Measurements from ENCODE around the gene MTRFR. TPM values are rescaled to one million over a fixed set of nuclear protein-coding genes. Genes with fewer than 3 reads are reported as not detected.

The MTRFR gene
- total RNA-seq, 1 experiment from 2014 or later = 27.7 TPM

GRCh38 chr12:123266679-123267277, 33.5 kb downstream of the MTRFR start:
- in situ Hi-C loops (cut with HindIII; ENCODE audit: low pct_unique_long_range_greater_than_20kb, low sequenced_read_pairs) = no loop called here
- DNase-seq (ENCODE audit: low read depth) = no peak

- DNase-seq (ENCODE audit: low read depth) = no peak
- in situ Hi-C loops (cut with HindIII; ENCODE audit: low pct_unique_long_range_greater_than_20kb, low sequenced_read_pairs) = no loop called here
These were observed 34.2 kb downstream of the MTRFR start for GRCh38 chr12:123267335-123267920.

- in situ Hi-C loops (cut with HindIII; ENCODE audit: low pct_unique_long_range_greater_than_20kb, low sequenced_read_pairs) = no loop called here
- no peak for DNase-seq (ENCODE audit: low read depth)
These were observed 35.0 kb downstream of the MTRFR start for GRCh38 chr12:123267991-123268843.

- DNase-seq (ENCODE audit: low read depth) = no peak
- in situ Hi-C loops (cut with HindIII; ENCODE audit: low pct_unique_long_range_greater_than_20kb, low sequenced_read_pairs) = no loop called here
These were observed 35.6 kb downstream of the MTRFR start for GRCh38 chr12:123268850-123269249.

GRCh38 chr12:123269395-123269892, 36.2 kb downstream of the MTRFR start:
- in situ Hi-C loops (cut with HindIII; ENCODE audit: low pct_unique_long_range_greater_than_20kb, low sequenced_read_pairs) = no loop called here
- DNase-seq (ENCODE audit: low read depth) = no peak

- in situ Hi-C loops (cut with HindIII; ENCODE audit: low pct_unique_long_range_greater_than_20kb, low sequenced_read_pairs) = no loop called here
- no peak for DNase-seq (ENCODE audit: low read depth)
These were observed 36.6 kb downstream of the MTRFR start for GRCh38 chr12:123269896-123270213.

GRCh38 chr12:123270214-123271000, 37.2 kb downstream of the MTRFR start:
- in situ Hi-C loops (cut with HindIII; ENCODE audit: low pct_unique_long_range_greater_than_20kb, low sequenced_read_pairs) = no loop called here
- no peak for DNase-seq (ENCODE audit: low read depth)

- peak; percentile 33 for DNase-seq (ENCODE audit: low read depth)
- in situ Hi-C loops (cut with HindIII; ENCODE audit: low pct_unique_long_range_greater_than_20kb, low sequenced_read_pairs) = no loop called here
These were observed 37.9 kb downstream of the MTRFR start for GRCh38 chr12:123271001-123271668.

GRCh38 chr12:123273166-123273565, 39.9 kb downstream of the MTRFR start:
- no peak for DNase-seq (ENCODE audit: low read depth)
- in situ Hi-C loops (cut with HindIII; ENCODE audit: low pct_unique_long_range_greater_than_20kb, low sequenced_read_pairs) = no loop called here

GRCh38 chr12:123278101-123278627, 44.9 kb downstream of the MTRFR start:
- in situ Hi-C loops (cut with HindIII; ENCODE audit: low pct_unique_long_range_greater_than_20kb, low sequenced_read_pairs) = no loop called here
- DNase-seq (ENCODE audit: low read depth) = no peak

GRCh38 chr12:123280971-123281370, 47.7 kb downstream of the MTRFR start:
- in situ Hi-C loops (cut with HindIII; ENCODE audit: low pct_unique_long_range_greater_than_20kb, low sequenced_read_pairs) = no loop called here
- no peak for DNase-seq (ENCODE audit: low read depth)

GRCh38 chr12:123282111-123282510, 48.9 kb downstream of the MTRFR start:
- in situ Hi-C loops (cut with HindIII; ENCODE audit: low pct_unique_long_range_greater_than_20kb, low sequenced_read_pairs) = no loop called here
- DNase-seq (ENCODE audit: low read depth) = no peak

GRCh38 chr12:123283461-123283860, 50.2 kb downstream of the MTRFR start:
- no peak for DNase-seq (ENCODE audit: low read depth)
- in situ Hi-C loops (cut with HindIII; ENCODE audit: low pct_unique_long_range_greater_than_20kb, low sequenced_read_pairs) = no loop called here

- DNase-seq (ENCODE audit: low read depth) = no peak
- in situ Hi-C loops (cut with HindIII; ENCODE audit: low pct_unique_long_range_greater_than_20kb, low sequenced_read_pairs) = no loop called here
These were observed 51.4 kb downstream of the MTRFR start for GRCh38 chr12:123284669-123285068.

GRCh38 chr12:123286652-123287373, 53.6 kb downstream of the MTRFR start:
- in situ Hi-C loops (cut with HindIII; ENCODE audit: low pct_unique_long_range_greater_than_20kb, low sequenced_read_pairs) = no loop called here
- no peak for DNase-seq (ENCODE audit: low read depth)

GRCh38 chr12:123288751-123289346, 55.6 kb downstream of the MTRFR start:
- in situ Hi-C loops (cut with HindIII; ENCODE audit: low pct_unique_long_range_greater_than_20kb, low sequenced_read_pairs) = no loop called here
- no peak for DNase-seq (ENCODE audit: low read depth)

- DNase-seq (ENCODE audit: low read depth) = no peak
- in situ Hi-C loops (cut with HindIII; ENCODE audit: low pct_unique_long_range_greater_than_20kb, low sequenced_read_pairs) = no loop called here
These were observed 56.7 kb downstream of the MTRFR start for GRCh38 chr12:123289911-123290310.

All from Caki2 (cell line).